Putamen (tissue), 1 donor: ENCODE data around the gene CD19.
"Not testable (repeated sequence)": the region's sequence is repeated elsewhere in the genome, so short reads cannot be mapped to it uniquely, and the experiment has no call there.

Experiments used
- DNase-seq: peaks from one replicate; pipeline ENCODE4 v3.0.0-alpha.2; 2016; ENCODE audit warnings: low spot score

CD19 gene

DNA sequence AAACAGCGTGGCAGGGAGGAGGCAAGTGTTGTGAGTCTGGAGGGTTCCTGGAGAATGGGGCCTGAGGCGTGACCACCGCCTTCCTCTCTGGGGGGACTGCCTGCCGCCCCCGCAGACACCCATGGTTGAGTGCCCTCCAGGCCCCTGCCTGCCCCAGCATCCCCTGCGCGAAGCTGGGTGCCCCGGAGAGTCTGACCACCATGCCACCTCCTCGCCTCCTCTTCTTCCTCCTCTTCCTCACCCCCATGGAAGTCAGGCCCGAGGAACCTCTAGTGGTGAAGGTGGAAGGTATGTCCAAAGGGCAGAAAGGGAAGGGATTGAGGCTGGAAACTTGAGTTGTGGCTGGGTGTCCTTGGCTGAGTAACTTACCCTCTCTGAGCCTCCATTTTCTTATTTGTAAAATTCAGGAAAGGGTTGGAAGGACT is at the start of gene CD19:
Gene CD19 (plus strand): TSS at position 171 of the 425 bp plus-strand sequence. CDS start 30 bp downstream, at position 201.
- DNase-seq, result no peak

- DNase-seq, result no peak
Measured at GRCh38 chr16:28882551-28883160, 49.1 kb upstream of the CD19 start.

DNA sequence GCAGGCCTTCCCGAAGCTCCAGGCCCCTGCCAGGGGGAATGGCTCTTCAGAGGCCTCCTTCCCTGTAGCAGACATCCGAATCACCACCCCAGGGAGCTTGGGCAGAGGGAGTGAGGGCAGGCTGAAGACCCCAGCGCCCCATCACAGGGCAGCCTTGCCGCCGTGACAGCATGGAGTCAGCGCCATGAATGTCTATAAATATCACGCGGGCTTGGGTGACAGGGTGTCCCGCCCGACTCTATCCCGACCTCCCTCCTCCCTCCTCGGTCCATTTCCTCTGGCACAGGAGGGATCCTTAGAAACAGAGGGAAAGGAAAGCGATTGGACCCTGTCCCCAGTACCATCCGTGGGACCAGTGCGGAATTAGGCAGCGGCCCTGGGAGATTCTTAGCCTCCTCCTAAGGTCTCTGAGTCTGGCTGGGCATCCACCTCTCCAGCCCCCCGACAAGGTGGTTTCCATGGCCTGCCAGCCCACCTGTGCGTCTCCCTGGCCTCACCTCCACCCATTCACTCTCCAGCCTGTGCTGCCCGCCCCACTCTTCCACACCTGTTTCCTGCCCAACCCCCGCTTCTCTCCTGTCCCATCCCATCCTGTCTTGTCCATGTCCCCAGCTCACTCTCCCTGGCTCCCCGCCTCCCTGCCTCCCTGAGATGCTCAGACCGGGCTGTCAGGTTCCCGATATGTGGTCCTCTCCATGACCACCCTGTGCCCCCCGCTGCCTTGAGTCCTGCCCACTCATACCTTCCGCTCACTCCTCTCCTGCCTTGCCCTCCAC is 48.4 kb upstream of the CD19 start:
- DNase-seq, result no peak

DNA sequence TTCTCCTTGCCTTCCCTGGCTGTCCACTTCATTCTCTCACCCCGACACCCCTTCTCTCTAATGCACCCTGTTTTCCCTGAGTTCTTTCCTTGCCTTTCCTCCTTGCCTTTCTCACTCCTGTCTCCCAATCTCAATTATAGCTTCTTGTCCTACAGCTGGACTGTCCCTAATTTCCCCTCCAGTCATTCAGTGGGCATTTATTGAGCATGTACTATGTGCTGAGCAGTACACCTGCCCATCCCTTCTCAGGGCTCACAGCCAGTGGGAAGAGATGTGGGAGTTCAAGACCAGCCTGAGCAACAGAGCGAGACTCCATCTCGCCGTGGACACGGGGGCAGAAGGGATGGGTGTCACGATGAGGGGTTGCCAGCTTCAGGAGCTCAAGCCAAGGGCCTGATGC is 47.7 kb upstream of the CD19 start:
- no peak for DNase-seq

DNA sequence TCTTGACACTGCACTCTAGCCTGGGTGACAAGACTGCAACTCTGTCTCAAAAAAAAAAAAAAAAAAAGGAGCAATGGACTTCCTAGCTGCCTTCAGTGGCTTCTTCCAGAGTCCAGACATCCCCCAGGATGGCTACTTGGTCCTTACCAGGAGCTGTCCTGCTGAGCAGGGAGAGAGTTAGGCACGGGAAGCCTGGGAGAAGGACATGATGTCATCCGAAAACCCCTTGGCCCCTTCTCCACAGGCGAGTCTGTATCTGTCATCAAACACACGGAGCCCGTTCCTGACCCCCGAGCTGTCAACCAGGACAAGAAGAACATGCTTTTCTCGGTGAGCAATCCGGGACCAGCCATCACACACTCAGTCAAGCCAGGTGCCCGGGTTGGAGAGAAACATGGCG is 44.8 kb upstream of the CD19 start:
- DNase-seq, result no peak

- not testable (repeated sequence) for DNase-seq
Measured at GRCh38 chr16:28890355-28890754, 41.4 kb upstream of the CD19 start.

GRCh38 chr16:28891964-28892890 is 39.5 kb upstream of the CD19 start:
- no peak for DNase-seq

GRCh38 chr16:28893291-28893690 is 38.5 kb upstream of the CD19 start:
- DNase-seq, result no peak

DNA sequence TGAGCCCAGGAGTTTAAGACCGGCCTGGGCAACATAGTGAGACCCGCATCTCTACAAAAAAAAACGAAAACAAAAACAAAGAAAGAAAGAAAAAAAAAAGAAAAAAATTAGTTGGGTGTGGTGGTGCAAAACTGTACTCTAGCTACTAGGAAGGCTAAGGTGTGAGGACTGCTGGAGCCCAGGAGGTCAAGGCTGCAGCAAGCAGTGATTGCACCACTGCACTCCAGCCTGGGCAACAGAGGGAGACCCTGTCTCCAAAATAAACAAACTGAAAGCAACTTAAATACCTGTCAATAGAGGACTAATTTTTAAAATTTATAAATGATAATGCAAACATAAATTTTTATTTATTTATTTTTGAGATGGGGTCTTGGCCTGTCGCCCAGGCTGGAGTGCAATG is 36.2 kb upstream of the CD19 start:
- no peak for DNase-seq

DNA sequence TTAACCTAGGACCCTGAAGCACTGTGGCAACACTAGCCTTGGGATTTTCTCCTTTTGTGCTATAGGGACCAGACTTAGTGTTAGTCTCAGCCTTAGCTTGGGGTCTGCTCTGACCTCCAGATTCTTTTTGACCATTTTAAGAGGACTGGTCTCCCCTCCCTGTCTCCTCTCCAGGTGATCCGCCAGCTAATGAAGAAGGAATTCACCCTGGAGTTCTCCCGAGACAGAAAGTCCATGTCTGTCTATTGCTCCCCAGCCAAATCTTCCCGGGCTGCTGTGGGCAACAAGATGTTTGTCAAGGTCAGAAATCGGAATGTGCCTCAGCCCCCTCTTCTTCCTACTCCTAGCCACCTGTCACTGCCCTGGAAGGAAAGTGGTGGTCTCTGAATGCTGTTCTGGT is 33.9 kb upstream of the CD19 start:
- DNase-seq, result no peak

DNA sequence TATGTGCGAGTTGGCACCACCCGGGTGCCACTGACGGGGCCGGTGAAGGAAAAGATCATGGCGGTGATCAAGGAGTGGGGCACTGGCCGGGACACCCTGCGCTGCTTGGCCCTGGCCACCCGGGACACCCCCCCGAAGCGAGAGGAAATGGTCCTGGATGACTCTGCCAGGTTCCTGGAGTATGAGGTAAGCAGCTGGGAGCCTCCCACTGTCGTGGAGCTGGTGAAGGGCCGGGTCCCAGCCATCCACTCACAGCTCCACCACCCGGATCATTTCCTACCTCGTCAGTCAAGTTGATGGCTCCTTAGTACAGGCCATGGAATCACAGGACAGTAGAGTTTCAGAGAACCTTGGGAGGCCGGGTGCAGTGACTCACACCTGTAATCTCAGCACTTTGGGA is 33.5 kb upstream of the CD19 start:
- no peak for DNase-seq

DNA sequence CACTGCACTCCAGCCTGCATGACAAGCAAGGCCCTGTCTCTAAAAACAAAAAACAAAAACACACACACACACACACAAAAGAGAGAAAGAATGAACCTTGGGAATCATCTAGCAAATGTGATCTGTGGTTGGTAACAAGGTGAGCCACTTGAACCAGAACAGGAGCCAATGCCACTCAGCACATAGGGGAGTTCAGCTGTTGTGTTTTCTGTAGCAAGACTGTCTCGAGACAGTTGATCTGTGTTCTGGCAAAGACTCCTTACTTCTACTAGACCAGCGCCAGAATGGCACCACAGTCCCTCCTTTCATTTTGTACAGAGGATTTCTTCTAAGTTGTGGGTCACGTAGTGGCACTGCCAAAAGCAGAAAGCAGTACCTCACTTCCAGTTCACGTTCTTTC is 32.8 kb upstream of the CD19 start:
- no peak for DNase-seq

DNA sequence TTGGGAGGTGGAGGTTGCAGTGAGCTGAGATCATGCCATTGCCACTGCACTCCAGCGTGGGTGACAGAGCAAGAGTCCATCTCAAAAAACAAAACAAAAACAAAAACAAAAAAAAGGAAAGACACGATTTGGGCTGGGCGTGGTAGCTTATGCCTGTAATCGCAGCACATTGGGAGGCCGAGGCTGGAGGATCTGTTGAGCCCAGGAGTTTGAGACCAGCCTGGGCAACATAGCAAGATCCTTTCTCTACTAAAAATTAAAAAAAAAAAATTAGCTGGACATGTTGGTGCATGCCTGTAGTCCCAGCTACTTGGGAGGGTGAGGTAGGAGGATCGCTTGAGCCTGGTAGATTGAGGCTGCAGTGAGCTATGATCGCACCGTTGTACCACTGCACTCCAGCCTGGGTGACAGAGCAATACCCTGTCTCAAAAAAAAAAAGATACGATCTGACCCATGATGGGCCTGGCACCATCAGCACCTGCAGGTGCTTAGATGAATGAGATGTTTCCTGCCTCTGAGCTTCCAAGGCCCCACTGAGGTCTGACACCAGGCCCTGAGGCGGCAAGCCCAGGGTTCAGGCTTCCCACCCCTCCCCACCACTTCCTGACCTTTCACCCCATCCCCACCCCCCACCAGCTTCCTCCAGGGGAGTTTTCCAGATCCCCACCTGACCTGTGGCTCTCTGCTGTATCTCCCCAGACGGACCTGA is 31.7 kb upstream of the CD19 start:
- no peak for DNase-seq

DNA sequence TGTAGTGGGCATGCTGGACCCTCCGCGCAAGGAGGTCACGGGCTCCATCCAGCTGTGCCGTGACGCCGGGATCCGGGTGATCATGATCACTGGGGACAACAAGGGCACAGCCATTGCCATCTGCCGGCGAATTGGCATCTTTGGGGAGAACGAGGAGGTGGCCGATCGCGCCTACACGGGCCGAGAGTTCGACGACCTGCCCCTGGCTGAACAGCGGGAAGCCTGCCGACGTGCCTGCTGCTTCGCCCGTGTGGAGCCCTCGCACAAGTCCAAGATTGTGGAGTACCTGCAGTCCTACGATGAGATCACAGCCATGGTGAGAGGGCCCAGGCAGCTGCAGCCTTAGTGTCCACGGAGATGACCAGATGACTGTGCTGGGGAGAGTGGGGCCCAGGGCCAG is 31.2 kb upstream of the CD19 start:
- no peak for DNase-seq

GRCh38 chr16:28901862-28902261 is 29.9 kb upstream of the CD19 start:
- DNase-seq, result no peak

GRCh38 chr16:28902909-28903308 is 28.9 kb upstream of the CD19 start:
- DNase-seq, result no peak

DNA sequence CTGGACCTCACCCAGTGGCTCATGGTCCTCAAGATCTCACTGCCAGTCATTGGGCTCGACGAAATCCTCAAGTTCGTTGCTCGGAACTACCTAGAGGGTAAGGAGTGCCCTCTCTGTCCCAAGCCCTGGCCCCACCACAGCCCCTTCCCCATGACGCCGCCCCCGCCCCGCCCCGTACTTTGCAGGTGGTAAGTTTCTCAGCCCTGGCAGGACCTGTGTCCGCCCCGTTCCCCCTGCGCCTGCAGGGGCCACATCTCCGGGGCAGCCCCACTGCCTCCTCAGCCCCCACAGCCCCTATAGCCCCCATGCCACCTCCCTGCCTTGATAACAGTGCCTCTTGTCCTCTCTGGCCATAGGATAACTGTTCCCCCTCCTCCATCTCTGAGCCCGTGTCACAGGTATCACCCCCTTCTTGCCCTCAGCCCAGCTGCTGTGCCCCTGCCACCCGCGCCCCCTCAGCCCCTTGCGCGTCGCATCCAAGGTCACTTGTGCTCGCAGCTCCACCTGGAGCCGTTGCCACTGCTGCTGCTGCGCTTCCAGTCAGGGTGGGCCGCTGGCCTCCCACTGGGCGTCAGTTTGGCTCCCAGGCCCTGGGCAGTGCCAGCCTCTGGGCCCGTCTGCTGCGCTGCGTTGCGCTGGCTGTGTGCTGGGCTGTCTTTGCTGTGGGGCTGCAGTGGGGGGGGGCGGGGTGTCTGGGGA is 28.3 kb upstream of the CD19 start:
- DNase-seq, result no peak

GRCh38 chr16:28904363-28904762 is 27.4 kb upstream of the CD19 start:
- no peak for DNase-seq

GRCh38 chr16:28904828-28905227 is 26.9 kb upstream of the CD19 start:
- no peak for DNase-seq

DNA sequence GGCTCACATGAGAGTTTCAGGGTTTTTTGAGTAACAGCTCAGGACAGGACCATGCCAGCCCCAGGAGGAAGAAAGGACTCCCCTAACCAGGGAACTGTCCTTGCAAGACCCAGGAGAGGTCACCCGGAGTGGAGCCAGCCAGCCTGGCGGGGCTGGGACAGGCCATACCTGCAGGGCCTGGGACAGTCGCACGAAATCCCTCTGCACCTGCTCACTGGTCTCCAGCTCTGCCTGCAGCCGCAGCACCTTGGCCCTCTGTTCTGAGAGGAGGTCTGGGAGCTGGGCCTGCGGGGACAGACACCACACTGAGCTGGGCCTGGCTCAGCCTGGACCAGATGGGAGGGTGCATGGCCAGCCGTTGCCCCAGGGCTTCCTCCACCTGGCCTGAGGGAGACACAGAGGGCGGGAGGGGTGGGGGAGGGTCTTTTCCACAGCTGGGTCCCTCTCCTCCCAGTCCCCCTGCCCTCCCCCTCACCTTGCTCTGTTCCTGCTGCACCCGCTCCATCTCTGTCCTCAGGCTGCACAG is 26.5 kb upstream of the CD19 start:
- no peak for DNase-seq

DNA sequence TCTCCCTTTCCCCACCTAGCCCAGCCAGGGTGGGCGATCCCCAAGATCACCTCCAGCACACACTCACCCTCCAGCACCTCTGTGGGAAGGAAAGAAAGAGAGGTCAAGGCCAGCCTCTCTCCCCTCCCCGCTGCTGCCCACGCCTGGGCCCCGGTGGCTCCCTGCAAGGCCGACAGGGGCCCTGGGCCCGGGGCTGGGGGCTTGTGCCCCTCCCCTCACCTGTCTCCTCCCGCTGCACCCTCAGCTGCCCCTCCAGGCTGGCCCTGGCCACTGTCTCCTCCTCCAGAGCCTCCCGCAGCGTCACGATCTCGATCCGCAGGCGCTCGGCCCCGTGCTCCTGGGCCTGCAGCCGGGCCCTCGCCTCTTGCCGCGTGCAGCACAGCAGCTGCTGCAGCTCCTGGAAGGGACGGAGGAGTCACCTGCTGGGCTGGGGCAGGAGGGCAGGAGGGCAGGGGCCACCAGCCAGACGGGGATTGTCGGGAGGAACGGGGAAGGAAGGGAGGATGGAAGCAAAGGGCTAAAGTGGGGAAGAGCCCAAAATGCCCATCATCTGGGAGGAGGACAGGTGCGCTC is 25.9 kb upstream of the CD19 start:
- no peak for DNase-seq
